ENCODE measurements around the gene THSD7B.

The THSD7B gene

GRCh38 chr2:136809998-136810397, 44.7 kb downstream of the THSD7B start:
- Histone ChIP-seq H3K36me3 (ENCODE audit: control insufficient read depth in 1 of 2, insufficient read depth in 2 of 2, low read length in 2 of 2) (no peaks in the 10 kb centered on the region), H3K4me3 (ENCODE audit: low read depth in 1 of 2, low read length in 2 of 2) (no peak overlapping the region), H3K4me1 (ENCODE audit: control insufficient read depth in 1 of 2, insufficient read depth in 2 of 2, low read length in 2 of 2) (no peaks in the 10 kb centered on the region), H3K9me3 (ENCODE audit: control insufficient read depth in 1 of 2, low read length in 2 of 2) (peaks cover 0 to 6% of the 10 kb centered on the region in 2 donors), H3K27ac (ENCODE audit: low read length) (no peak overlapping the region), H3K27me3 (ENCODE audit: low read depth, low read length) (no peaks in the 10 kb centered on the region)

- no peak overlapping the region for H3K27ac ChIP-seq (ENCODE audit: low read length)
- no peaks in the 10 kb centered on the region for H3K27me3 ChIP-seq (ENCODE audit: low read depth, low read length)
- no peaks in the 10 kb centered on the region for H3K4me1 ChIP-seq (ENCODE audit: control insufficient read depth in 1 of 2, insufficient read depth in 2 of 2, low read length in 2 of 2)
- H3K4me3 ChIP-seq (ENCODE audit: low read depth in 1 of 2, low read length in 2 of 2): no peak overlapping the region
- no peaks in the 10 kb centered on the region for H3K9me3 ChIP-seq (ENCODE audit: control insufficient read depth in 1 of 2, low read length in 2 of 2)
- H3K36me3 ChIP-seq (ENCODE audit: control insufficient read depth in 1 of 2, insufficient read depth in 2 of 2, low read length in 2 of 2): no peaks in the 10 kb centered on the region
These were observed 53.5 kb downstream of the THSD7B start for GRCh38 chr2:136818839-136819238.

GRCh38 chr2:136823291-136823690, 57.9 kb downstream of the THSD7B start:
- no peaks in the 10 kb centered on the region for H3K9me3 ChIP-seq (ENCODE audit: control insufficient read depth in 1 of 2, low read length in 2 of 2)
- no peaks in the 10 kb centered on the region for H3K36me3 ChIP-seq (ENCODE audit: control insufficient read depth in 1 of 2, insufficient read depth in 2 of 2, low read length in 2 of 2)
- H3K27me3 ChIP-seq (ENCODE audit: low read depth, low read length): no peaks in the 10 kb centered on the region
- H3K4me3 ChIP-seq (ENCODE audit: low read depth in 1 of 2, low read length in 2 of 2): no peak overlapping the region
- H3K27ac ChIP-seq (ENCODE audit: low read length): no peak overlapping the region
- H3K4me1 ChIP-seq (ENCODE audit: control insufficient read depth in 1 of 2, insufficient read depth in 2 of 2, low read length in 2 of 2): no peaks in the 10 kb centered on the region

- Histone ChIP-seq H3K9me3 (ENCODE audit: control insufficient read depth in 1 of 2, low read length in 2 of 2) (no peaks in the 10 kb centered on the region), H3K4me1 (ENCODE audit: control insufficient read depth in 1 of 2, insufficient read depth in 2 of 2, low read length in 2 of 2) (no peaks in the 10 kb centered on the region), H3K4me3 (ENCODE audit: low read depth in 1 of 2, low read length in 2 of 2) (no peak overlapping the region), H3K27me3 (ENCODE audit: low read depth, low read length) (no peaks in the 10 kb centered on the region), H3K36me3 (ENCODE audit: control insufficient read depth in 1 of 2, insufficient read depth in 2 of 2, low read length in 2 of 2) (no peaks in the 10 kb centered on the region), H3K27ac (ENCODE audit: low read length) (no peak overlapping the region)
These were observed 62.8 kb downstream of the THSD7B start for GRCh38 chr2:136828162-136828561.

- no peak overlapping the region for H3K27ac ChIP-seq (ENCODE audit: low read length)
- no peak overlapping the region for H3K4me3 ChIP-seq (ENCODE audit: low read depth in 1 of 2, low read length in 2 of 2)
- H3K36me3 ChIP-seq (ENCODE audit: control insufficient read depth in 1 of 2, insufficient read depth in 2 of 2, low read length in 2 of 2): no peaks in the 10 kb centered on the region
- H3K27me3 ChIP-seq (ENCODE audit: low read depth, low read length): no peaks in the 10 kb centered on the region
- no peaks in the 10 kb centered on the region for H3K9me3 ChIP-seq (ENCODE audit: control insufficient read depth in 1 of 2, low read length in 2 of 2)
- no peaks in the 10 kb centered on the region for H3K4me1 ChIP-seq (ENCODE audit: control insufficient read depth in 1 of 2, insufficient read depth in 2 of 2, low read length in 2 of 2)
These were observed 63.4 kb downstream of the THSD7B start for GRCh38 chr2:136828774-136829173.

GRCh38 chr2:136844546-136844945, 79.2 kb downstream of the THSD7B start:
- H3K9me3 ChIP-seq (ENCODE audit: control insufficient read depth in 1 of 2, low read length in 2 of 2): no peaks in the 10 kb centered on the region
- no peaks in the 10 kb centered on the region for H3K36me3 ChIP-seq (ENCODE audit: control insufficient read depth in 1 of 2, insufficient read depth in 2 of 2, low read length in 2 of 2)
- H3K27me3 ChIP-seq (ENCODE audit: low read depth, low read length): no peaks in the 10 kb centered on the region
- no peak overlapping the region for H3K4me3 ChIP-seq (ENCODE audit: low read depth in 1 of 2, low read length in 2 of 2)
- H3K4me1 ChIP-seq (ENCODE audit: control insufficient read depth in 1 of 2, insufficient read depth in 2 of 2, low read length in 2 of 2): no peaks in the 10 kb centered on the region
- H3K27ac ChIP-seq (ENCODE audit: low read length): no peak overlapping the region

GRCh38 chr2:136858656-136859055, 93.3 kb downstream of the THSD7B start:
- H3K4me1 ChIP-seq (ENCODE audit: control insufficient read depth in 1 of 2, insufficient read depth in 2 of 2, low read length in 2 of 2): no peaks in the 10 kb centered on the region
- H3K36me3 ChIP-seq (ENCODE audit: control insufficient read depth in 1 of 2, insufficient read depth in 2 of 2, low read length in 2 of 2): no peaks in the 10 kb centered on the region
- H3K9me3 ChIP-seq (ENCODE audit: control insufficient read depth in 1 of 2, low read length in 2 of 2): no peaks in the 10 kb centered on the region
- H3K27me3 ChIP-seq (ENCODE audit: low read depth, low read length): no peaks in the 10 kb centered on the region
- H3K27ac ChIP-seq (ENCODE audit: low read length): no peak overlapping the region
- H3K4me3 ChIP-seq (ENCODE audit: low read depth in 1 of 2, low read length in 2 of 2): no peak overlapping the region

GRCh38 chr2:136860443-136860958, 95.2 kb downstream of the THSD7B start:
- no peak overlapping the region for H3K4me3 ChIP-seq (ENCODE audit: low read depth in 1 of 2, low read length in 2 of 2)
- H3K27ac ChIP-seq (ENCODE audit: low read length): no peak overlapping the region
- H3K36me3 ChIP-seq (ENCODE audit: control insufficient read depth in 1 of 2, insufficient read depth in 2 of 2, low read length in 2 of 2): no peaks in the 10 kb centered on the region
- H3K9me3 ChIP-seq (ENCODE audit: control insufficient read depth in 1 of 2, low read length in 2 of 2): no peaks in the 10 kb centered on the region
- H3K4me1 ChIP-seq (ENCODE audit: control insufficient read depth in 1 of 2, insufficient read depth in 2 of 2, low read length in 2 of 2): no peaks in the 10 kb centered on the region
- no peaks in the 10 kb centered on the region for H3K27me3 ChIP-seq (ENCODE audit: low read depth, low read length)

- Histone ChIP-seq H3K27me3 (ENCODE audit: low read depth, low read length) (no peaks in the 10 kb centered on the region), H3K36me3 (ENCODE audit: control insufficient read depth in 1 of 2, insufficient read depth in 2 of 2, low read length in 2 of 2) (no peaks in the 10 kb centered on the region), H3K4me3 (ENCODE audit: low read depth in 1 of 2, low read length in 2 of 2) (no peak overlapping the region), H3K27ac (ENCODE audit: low read length) (no peak overlapping the region), H3K9me3 (ENCODE audit: control insufficient read depth in 1 of 2, low read length in 2 of 2) (no peaks in the 10 kb centered on the region), H3K4me1 (ENCODE audit: control insufficient read depth in 1 of 2, insufficient read depth in 2 of 2, low read length in 2 of 2) (no peaks in the 10 kb centered on the region)
These were observed 98.1 kb downstream of the THSD7B start for GRCh38 chr2:136863468-136863867.

- no peaks in the 10 kb centered on the region for H3K4me1 ChIP-seq (ENCODE audit: control insufficient read depth in 1 of 2, insufficient read depth in 2 of 2, low read length in 2 of 2)
- H3K36me3 ChIP-seq (ENCODE audit: control insufficient read depth in 1 of 2, insufficient read depth in 2 of 2, low read length in 2 of 2): no peaks in the 10 kb centered on the region
- H3K27me3 ChIP-seq (ENCODE audit: low read depth, low read length): no peaks in the 10 kb centered on the region
- no peak overlapping the region for H3K27ac ChIP-seq (ENCODE audit: low read length)
- H3K9me3 ChIP-seq (ENCODE audit: control insufficient read depth in 1 of 2, low read length in 2 of 2): no peaks in the 10 kb centered on the region
- H3K4me3 ChIP-seq (ENCODE audit: low read depth in 1 of 2, low read length in 2 of 2): no peak overlapping the region
These were observed 98.5 kb downstream of the THSD7B start for GRCh38 chr2:136863874-136864273.

- Histone ChIP-seq H3K4me1 (ENCODE audit: control insufficient read depth in 1 of 2, insufficient read depth in 2 of 2, low read length in 2 of 2) (no peaks in the 10 kb centered on the region), H3K36me3 (ENCODE audit: control insufficient read depth in 1 of 2, insufficient read depth in 2 of 2, low read length in 2 of 2) (no peaks in the 10 kb centered on the region), H3K27me3 (ENCODE audit: low read depth, low read length) (no peaks in the 10 kb centered on the region)
These were observed 106.1 kb downstream of the THSD7B start for GRCh38 chr2:136871424-136871823.

GRCh38 chr2:136874258-136874657, 108.9 kb downstream of the THSD7B start:
- Histone ChIP-seq H3K4me3 (ENCODE audit: low read depth in 1 of 2, low read length in 2 of 2) (no peak overlapping the region), H3K36me3 (ENCODE audit: control insufficient read depth in 1 of 2, insufficient read depth in 2 of 2, low read length in 2 of 2) (no peaks in the 10 kb centered on the region), H3K4me1 (ENCODE audit: control insufficient read depth in 1 of 2, insufficient read depth in 2 of 2, low read length in 2 of 2) (no peaks in the 10 kb centered on the region), H3K27me3 (ENCODE audit: low read depth, low read length) (no peaks in the 10 kb centered on the region), H3K9me3 (ENCODE audit: control insufficient read depth in 1 of 2, low read length in 2 of 2) (no peaks in the 10 kb centered on the region), H3K27ac (ENCODE audit: low read length) (no peak overlapping the region)

More at GRCh38 chr2:136871424-136871823, 106.1 kb downstream of the THSD7B start:
- Histone ChIP-seq H3K9me3 (ENCODE audit: control insufficient read depth in 1 of 2, low read length in 2 of 2) (no peaks in the 10 kb centered on the region), H3K27ac (ENCODE audit: low read length) (no peak overlapping the region), H3K4me3 (ENCODE audit: low read depth in 1 of 2, low read length in 2 of 2) (no peak overlapping the region)

Data from muscle layer of duodenum (tissue), 2 donors.